Globus pallidus (tissue), 1 donor: ENCODE data around the gene PGRMC2.

Experiments
- DNase-seq: peaks from one replicate; pipeline ENCODE4 v3.0.0-alpha.2; 2015; ENCODE audit warnings: low spot score

The PGRMC2 gene, protein sequence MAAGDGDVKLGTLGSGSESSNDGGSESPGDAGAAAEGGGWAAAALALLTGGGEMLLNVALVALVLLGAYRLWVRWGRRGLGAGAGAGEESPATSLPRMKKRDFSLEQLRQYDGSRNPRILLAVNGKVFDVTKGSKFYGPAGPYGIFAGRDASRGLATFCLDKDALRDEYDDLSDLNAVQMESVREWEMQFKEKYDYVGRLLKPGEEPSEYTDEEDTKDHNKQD

DNA sequence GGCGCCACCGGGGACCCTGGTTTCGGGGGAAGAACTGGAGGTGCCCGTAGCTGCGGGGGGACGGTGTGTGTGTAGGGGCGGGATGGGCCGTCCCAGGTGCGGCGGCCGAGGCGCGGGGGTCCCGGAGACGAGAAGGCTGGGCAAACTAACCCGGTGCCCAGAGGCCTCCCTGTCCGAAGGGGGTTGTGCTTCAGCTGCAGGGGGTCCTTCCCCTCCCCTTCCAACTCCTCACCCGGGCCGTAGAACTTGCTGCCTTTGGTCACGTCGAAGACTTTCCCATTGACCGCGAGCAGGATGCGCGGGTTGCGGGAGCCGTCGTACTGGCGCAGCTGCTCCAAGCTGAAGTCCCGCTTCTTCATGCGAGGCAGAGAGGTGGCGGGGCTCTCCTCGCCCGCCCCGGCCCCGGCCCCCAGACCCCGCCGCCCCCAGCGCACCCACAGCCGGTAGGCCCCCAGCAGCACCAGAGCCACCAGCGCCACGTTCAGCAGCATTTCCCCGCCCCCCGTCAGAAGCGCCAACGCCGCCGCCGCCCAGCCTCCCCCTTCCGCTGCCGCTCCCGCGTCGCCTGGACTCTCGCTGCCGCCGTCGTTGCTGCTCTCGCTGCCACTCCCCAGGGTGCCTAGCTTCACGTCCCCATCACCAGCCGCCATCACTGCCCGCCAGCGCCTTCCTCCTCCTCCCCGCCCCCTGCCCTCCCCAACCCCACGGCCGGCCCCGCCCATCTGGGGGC, at the start of gene PGRMC2:
Gene PGRMC2, minus strand, starts transcription at position 673 of the 730 bp plus-strand sequence. Its CDS starts 23 bp downstream, at position 650.
- DNase-seq: no peak

DNA sequence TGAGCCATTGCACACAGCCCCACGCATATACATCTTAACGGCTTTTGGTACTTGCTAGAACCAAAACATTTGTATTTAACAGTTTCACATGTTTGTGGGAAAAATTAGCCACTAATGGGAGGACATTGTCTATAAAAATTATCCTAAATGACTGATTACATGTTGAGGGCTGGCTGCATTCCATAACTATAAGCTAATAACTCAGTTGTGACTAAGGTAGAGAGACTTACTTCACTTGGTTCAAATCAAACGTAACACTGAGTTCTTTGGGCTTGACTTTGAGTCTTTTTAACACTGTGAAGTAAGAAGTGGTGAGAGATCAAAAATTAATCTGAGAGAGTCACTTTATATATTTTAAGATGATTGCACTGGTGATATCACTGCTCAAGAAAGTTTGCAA, 47.9 kb upstream of the PGRMC2 start:
- no peak for DNase-seq

DNA sequence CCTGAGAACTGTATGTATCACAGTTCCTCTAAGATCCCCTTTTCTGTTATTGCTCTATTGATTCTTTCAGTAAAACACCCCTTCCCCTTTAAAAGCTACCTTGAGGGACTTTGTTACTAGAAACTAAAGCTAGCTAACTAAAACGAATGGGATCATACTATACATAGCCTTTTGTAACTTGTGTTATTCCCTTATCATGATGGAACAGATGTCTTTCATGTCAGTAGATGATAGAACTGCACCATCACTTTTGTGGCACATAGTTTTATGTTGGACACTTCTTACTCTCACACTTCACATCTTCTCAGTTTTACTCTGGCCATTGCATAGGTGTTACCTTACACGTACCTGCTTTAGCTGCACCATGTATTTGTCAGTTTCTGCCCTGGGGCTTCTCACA, 46.6 kb upstream of the PGRMC2 start:
- DNase-seq: no peak

DNA sequence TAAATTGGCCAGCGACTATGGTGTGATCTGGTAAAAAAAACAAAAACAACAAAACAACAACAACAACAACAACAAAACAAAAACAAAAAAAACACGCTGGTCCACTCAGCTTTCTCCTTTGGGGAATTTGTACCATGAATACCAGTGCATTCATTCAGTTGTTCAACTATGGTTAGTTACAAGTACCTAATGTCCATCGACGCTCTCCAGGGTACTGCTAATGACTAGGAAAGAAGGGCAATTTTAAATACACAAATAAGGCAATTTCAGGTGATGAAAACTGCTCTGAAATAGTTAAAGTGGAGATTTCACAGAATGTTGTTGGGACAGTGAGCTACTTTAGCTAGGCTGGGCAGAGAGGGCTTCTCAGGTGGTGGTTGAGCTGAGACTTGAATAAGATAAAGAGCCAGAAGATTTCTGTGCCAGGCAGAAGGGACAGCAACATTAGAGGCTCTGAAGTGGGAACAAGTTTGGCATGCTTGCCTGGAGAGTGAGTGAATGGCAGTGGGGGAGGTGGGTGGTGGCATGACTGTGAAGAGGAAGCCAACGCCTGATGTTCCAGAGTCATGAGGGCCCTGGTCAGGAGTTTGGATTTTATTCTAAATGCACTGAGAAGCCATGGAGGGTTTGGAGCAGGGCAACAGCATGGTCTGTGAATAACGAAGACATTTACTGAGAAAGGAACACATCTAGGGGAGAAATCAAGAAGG, 45.9 kb upstream of the PGRMC2 start:
- no peak for DNase-seq

DNA sequence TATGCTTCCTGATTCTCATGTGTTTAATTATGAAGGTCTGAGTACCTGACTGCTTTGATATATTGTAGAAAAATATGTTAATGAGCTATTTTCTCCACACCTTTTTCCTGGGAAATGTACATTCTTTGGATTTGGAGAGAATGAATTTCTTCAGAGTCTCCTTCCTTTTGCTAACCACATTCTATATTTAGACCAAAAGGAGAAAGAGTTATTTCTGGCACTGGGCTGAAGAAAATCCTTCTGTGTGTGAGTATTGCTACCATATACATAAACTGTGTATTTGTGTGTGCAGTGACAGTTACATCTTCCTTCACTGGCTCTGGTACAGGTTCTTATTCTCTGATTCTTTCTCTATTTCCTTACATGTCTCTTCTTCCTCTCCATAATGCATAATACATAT, 44.5 kb upstream of the PGRMC2 start:
- no peak for DNase-seq

DNA sequence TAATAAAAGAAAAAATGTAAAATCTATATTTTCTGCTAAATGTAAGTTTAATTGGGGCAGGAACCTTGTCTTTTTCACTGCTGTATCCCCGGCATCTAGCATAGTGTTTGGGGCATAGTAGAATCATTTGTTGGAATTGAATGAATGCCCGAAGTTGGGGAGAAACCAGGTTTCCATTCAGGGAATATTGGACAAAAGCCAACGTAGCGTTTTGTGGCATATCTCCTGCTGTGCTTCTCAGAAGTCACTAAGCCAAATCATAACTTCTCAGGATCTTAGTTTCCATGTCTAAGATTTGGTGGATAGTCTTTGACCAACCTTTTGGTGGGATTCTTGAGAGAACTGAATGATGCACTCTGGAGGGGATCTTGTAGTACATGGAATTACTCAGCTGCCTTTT, 42.0 kb upstream of the PGRMC2 start:
- DNase-seq: no peak

DNA sequence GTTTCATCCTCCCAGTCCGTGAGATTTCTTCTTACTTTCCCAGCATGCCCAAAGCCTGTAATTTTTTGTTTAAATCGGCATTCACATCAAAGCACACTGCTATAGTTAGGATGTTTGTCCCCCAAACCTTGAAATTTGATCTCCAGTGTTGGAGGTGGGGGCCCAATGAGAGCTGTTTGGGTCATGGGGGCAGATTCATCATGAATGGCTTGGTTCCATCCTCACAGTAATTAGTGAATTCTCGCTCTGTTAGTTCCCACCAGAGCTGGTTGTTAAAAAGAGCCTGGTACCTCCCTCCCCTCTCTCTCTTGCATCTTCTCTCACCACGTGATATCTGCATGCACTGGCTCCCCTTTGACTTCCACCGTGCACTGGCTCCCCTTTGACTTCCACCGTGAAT, 40.5 kb upstream of the PGRMC2 start:
- no peak for DNase-seq

DNA sequence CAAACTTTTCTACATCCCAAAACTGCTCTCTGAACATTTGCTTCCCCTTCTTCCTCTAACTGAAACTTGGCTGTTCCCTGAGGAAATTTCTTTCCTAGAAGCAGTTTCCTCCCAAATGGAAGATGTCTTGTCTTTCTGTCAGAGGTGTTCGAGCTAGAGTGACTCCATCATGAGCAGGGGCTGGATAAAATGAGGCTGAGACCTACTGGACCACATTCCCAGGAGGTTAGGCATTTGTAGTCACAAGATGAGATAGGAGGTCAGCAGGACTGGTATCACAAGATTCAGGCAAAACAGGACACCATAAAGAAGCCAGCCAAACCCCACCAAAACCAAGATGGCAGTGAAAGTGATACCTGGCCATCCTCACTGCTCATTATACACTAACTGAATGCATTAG, 35.8 kb upstream of the PGRMC2 start:
- no peak for DNase-seq

DNA sequence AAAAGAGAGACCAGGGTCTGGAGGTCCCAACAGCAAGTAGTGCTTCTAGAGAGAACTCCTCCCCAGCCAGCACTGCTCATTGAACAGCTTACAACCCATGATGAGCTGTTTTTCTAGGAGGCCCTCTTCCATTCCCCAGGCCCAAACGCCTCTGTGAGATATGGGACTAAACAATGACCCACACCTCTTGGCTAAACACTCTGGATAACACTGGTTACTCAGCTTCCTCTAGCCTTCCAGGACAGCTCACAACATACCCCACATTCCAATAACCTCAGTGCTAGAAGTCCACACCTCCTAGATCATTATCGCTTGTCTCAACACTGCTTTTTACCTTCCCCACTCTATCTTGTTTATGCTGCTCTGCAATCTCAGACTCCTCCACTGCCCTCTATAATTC, 35.4 kb upstream of the PGRMC2 start:
- DNase-seq: no peak

DNA sequence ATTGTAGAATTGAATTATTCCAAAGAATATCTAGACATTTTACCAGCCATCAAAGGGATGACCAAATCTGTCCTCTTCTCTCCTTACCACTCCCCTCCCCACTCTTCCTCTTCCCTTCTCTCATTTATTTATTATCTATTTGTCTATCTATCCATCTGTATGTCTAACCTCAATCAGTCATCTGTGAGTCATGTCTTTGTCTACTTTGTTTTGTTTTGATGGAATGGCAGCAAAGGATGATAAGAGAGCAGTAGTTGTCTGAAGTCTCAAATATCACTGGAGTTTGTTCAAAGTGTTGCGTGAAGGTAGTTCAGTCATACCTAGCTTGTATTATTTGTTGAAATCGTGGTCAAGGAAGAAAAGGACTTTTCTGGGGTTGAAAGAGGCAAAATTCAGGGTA, 34.7 kb upstream of the PGRMC2 start:
- DNase-seq: no peak

DNA sequence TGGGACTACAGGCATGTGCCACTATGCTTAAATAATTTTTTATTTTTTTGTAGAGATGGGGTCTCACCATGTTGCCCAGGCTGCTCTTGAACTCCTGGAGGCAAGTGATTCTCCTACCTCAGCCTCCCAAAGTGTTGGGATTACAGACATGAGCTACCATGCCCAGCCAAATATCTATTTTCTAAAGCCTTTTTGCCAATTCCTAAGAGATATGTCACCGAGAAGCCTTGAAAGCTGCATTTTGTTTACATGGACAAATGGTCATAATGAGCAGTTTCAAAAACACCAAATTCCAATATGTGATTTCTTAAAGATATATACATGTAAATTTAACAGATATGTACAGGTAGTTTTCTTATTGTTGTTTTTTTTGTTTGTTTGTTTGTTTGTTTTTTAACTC, 33.0 kb upstream of the PGRMC2 start:
- no peak for DNase-seq

DNA sequence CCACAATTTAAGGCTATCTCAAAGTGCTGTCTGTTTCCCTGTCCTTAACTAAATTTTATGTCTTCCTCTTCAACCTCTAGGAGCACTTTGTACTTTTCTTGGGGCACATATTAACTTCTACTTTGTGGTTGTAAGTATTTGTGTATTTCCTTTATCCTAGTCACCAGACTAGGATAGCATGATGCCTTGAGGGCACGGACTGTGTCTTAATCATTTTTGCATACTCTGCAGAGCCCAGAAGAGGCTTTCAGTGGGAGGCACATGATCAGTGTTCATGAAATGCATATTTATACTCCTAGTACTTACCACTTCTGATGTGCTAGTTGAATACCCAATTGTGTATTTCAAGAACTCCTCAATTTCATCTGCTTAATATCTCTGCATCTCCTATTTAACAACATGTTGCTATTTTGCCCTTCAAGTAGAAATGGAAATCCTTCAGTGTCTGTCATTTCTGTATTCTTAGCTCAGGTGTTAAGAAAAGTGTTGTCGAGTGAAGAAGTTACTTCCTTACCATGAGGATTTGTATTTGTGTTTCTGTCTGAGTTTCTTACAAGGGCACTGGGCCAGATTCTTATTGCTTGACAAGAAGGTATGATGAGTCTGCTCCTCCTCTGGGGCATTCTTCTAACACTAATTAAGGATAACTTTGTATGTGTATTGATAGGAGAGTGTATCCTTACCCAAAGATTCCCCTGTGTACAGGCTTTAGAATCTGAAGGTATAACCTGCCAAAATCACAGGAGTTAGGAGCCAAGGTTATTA, 28.3 kb upstream of the PGRMC2 start:
- DNase-seq: no peak

DNA sequence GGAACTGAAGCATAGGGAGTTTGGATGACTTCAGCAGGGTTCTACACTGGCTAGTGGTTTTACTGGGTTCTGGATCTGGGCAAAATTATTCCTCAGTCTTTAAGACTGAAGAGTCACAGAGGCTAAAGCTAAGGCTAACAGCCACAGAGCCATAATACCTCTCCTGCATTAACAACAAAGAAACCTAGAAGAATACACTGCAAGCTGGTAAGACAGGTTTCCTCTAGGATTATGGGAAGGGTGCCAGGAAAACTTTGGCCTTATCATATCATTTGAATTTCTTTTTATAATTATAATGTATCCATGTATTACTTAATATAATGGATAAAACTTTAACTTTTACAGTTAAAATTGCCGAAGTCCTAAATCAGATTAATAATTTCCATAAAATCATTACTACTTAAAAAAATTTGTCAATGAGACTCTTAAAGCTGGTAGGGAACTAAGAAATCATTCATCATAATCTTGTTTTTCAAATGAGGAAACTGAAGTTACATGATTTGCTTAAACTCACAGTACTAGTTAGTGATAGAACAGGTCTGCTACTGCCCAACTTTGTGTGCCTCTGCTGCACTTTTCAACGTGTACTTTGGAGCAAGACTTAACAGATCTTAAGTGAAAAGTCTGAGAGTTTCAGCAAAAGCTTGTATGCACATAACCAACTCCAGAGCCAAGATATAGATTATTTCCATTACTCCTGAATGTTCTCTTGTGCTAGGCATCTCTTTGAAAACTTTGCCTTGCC, 24.2 kb upstream of the PGRMC2 start:
- no peak for DNase-seq

DNA sequence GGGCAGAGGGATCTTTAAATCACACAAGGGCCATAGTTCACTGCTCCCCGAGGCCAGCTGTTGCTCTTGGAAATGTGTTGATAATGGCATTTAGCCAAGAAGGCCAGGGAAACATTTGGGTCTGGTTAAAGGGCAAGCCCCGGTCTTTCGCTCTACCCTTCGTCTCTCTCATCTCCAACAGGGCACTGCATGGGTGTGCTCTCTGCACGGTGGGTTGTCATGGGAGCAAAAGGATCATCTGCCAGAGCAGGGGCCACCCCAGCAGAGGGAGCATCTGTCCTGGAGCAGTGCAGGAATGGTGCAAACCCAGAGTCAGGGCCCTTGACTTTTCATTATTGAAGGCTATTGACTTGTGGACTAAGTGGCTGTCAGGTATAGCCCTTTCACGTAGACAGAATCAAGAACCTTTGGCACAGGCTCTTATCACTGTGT, 22.7 kb upstream of the PGRMC2 start:
- DNase-seq: peak; percentile 15

DNA sequence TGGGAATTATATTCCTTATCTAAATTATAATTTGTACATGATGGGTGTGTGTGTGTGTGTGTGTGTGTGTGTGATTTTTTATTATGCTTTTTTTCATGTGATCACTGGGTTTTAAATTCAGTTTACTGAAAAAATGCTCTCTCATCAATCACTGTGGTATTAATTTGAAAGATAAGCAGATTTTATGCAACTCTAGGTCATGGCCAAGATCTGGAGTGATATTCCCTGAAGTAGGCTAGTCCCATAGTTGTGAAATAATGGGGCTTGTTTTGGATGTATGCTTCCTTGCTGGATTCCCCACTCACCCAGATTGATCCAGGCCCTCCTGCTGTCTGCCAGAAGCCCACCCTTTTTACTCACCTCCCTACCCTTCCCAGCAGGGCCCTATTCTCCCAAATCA, 22.0 kb upstream of the PGRMC2 start:
- no peak for DNase-seq

DNA sequence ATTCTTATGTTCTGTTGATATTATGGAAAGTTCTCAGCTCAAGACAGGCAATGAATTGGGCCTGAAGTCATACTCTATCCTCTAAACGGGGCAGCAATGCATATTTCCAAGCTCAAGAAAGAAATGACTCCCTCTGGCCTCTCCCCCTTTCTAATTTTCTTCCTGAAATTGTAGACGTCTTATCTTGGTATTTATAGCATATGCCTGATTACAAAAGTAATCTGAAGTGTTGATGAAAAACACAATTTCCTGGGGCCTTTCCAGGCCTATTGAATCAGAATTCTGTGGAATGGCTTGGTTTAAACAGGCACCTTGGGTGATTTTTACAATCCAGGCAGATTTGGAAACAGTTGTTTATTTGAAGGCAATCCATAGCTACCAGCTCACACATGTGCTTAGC, 21.4 kb upstream of the PGRMC2 start:
- no peak for DNase-seq

DNA sequence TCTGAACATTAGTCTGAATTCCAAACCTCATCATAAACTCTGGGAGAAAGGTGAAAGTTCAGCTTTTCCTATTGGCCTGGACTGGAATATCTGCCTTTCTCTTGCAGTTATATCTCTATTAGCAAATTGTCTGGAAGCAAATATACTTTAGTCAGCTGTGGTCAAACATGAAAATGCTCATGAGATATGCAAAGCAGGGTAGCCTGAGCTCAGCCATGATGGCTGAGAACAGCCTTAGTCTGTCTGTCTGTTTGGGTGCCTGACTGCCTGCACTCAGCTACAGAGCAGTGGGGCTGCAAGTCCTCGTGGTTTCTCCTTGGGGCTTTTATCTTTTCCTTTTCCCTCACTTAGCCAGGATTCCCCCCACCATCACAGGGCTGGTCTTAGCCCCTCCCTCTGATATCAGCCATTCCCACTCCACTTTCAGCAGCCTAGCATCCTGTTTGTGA, 19.5 kb upstream of the PGRMC2 start:
- no peak for DNase-seq

DNA sequence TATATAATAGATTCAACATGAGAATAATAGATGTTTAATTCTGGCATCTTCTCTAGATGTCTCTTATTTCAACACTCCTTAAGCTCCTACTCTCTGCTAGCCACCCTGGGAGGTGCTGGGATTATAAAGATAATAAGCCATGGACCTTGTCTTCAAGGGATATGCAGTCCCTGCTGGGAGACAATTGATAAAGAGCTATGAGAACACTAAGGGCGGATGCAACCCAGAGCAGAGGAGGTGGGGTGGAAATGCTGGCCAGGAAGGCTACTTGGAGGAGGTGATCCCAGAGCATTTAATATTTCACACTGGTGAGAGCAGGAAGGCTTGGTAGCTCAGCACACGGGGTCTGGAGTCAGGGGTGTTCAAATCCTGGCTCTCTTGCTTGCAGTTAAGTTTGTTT, 18.3 kb upstream of the PGRMC2 start:
- DNase-seq: no peak

DNA sequence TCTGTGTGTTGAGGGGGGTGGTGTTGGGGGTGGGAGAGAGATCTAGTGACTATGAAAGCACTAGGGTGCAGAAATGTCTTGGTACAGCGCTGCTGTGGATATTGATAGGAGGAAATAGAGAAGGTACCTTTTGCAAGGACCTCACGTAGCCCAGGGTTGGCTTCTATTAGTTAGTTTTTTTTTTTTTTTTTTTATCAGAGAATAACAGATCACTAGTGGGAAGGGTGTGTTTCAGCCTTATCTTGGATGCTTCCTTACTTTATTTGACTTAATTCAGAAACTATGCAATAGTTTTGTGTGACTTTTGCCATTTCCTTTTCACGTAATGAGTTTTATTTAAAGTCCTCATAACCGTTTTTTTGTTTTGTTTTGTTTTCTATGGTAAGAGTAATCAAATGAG, 16.4 kb upstream of the PGRMC2 start:
- DNase-seq: no peak

DNA sequence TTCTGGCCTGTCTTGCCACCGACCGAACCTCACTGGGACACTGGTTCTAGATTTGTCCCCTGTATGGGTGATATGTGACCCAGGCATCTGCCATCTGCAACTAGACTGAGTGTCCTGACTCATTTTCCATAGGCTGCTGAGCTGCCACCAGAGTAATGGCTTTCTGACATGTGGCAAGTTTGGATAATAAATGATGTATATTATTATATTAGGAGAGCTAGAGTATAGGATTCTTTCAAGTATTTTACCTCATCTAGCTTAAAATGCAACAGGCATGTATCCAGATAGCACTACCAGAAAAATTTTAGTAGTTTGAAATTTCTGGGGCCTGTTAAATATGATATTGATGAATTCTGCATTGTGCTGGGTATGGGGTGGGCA, 15.8 kb upstream of the PGRMC2 start:
- DNase-seq: no peak

DNA sequence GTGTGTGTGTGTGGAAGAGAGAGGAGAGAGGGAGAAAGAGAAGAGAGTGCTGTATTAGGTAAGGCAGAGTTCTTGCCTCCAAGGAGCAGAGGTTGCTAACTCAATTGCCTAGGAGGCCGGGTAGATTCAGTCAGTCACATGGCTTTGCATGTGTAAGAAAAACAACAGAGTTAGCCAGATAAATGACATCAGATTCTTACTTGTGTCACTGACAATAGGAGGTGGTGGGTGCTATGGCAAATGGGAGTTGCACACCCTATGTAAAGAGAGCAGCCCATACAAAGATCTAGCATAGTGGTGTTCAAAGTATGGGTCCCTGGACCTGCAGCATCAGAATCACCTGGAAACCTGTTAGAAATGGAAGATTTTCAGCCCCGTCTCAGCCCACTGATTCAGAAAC, 14.4 kb upstream of the PGRMC2 start:
- no peak for DNase-seq

DNA sequence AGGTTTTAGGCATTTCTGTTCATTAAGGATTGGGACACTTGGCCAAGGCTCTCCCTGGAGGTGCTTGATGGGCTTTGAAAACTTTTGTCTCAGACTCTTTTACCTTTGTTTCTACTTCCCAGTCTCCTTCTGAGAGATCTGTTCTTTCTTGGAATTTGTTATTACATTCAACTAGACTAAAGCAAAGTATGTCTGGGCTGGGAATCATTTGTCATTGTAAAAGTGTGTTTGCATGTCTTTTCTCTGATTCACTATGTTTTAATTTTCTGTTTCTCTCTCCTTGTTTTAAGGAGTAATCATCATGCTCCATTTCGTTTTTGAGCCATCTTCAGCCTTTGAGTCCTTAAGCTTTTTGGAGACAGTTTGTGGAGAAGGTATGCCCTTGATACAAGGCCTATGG, 12.2 kb upstream of the PGRMC2 start:
- no peak for DNase-seq
